Chondrocyte (in vitro differentiated cells): Measurements from ENCODE around the gene HOXA2. TPM values are rescaled to one million over a fixed set of nuclear protein-coding genes. Genes with fewer than 3 reads are reported as not detected.

ENCODE experiments used
- DNase-seq: peaks from one replicate; pipeline ENCODE4 v3.0.0; 2021; ENCODE audit warnings: mixed read lengths, low spot score
- H3K27ac Mint-ChIP-seq: one replicate; pipeline ENCODE4 v1.8.0; 2021; ENCODE audit warnings: mild to moderate bottlenecking, moderate library complexity, mixed read lengths; ENCODE audit not compliant: unreplicated experiment
- H3K27me3 Mint-ChIP-seq: 2 replicates; pipeline ENCODE4 v1.8.0; 2021; ENCODE audit warnings: low read depth, mixed read lengths
- H3K36me3 Mint-ChIP-seq: 2 replicates; pipeline ENCODE4 v1.8.0; 2021; ENCODE audit warnings: low read depth, mixed read lengths
- H3K4me1 Mint-ChIP-seq: 2 replicates; pipeline ENCODE4 v1.8.0; 2021; ENCODE audit warnings: low read depth, mild to moderate bottlenecking, mixed read lengths
- H3K4me3 Mint-ChIP-seq: one replicate; pipeline ENCODE4 v1.8.0; 2021; ENCODE audit warnings: mild to moderate bottlenecking, moderate library complexity, mixed read lengths; ENCODE audit not compliant: unreplicated experiment
- H3K9me3 Mint-ChIP-seq: 2 replicates; pipeline ENCODE4 v1.8.0; 2021; ENCODE audit warnings: low read depth, mixed read lengths
- CTCF ChIP-seq: fragments of 200-600 bp; sonication (generic); IDR thresholded peaks from 2 replicates; pipeline ENCODE4 v1.5.0; 2021; ENCODE audit warnings: antibody characterized with exemption, mild to moderate bottlenecking, moderate library complexity
- total RNA-seq: library from RNA; stranded (reverse); gene quantifications from 3 replicates; pipeline ENCODE4 v1.2.1, GENCODE V29; 2021

The HOXA2 gene
- total RNA-seq, 1 donor from 2014 or later, result 10.2 TPM

GRCh38 chr7:27130540-27131389 is 28.3 kb upstream of the HOXA2 start, which contains the start of gene HOXA4:
Gene HOXA4 (minus strand): TSS chr7:27130757. CDS start chr7:27130733, 24 bp downstream.
- Mint-ChIP-seq H3K36me3 (peaks cover 6% of the 10 kb centered on the region), H3K27ac (no peak within 1 kb of the TSS), H3K4me1 (no peaks in the 10 kb centered on the region), H3K9me3 (no peaks in the 10 kb centered on the region), H3K4me3 (peak within 1 kb of the TSS; percentile 56), H3K27me3 (peaks cover 85% of the 10 kb centered on the region)
- DNase-seq, result no peak
- no peak for TF ChIP-seq CTCF

GRCh38 chr7:27129729-27130539 is 27.5 kb upstream of the HOXA2 start:
- no peak overlapping the region for H3K4me3 Mint-ChIP-seq
- H3K27ac Mint-ChIP-seq, result no peak overlapping the region
- H3K36me3 Mint-ChIP-seq, result peaks cover 6% of the 10 kb centered on the region
- H3K4me1 Mint-ChIP-seq, result no peaks in the 10 kb centered on the region
- H3K9me3 Mint-ChIP-seq, result no peaks in the 10 kb centered on the region
- no peak for TF ChIP-seq CTCF
- no peak for DNase-seq
- peaks cover 85% of the 10 kb centered on the region for H3K27me3 Mint-ChIP-seq

- H3K9me3 Mint-ChIP-seq, result no peaks in the 10 kb centered on the region
- peaks cover 85% of the 10 kb centered on the region for H3K27me3 Mint-ChIP-seq
- peaks cover 6% of the 10 kb centered on the region for H3K4me1 Mint-ChIP-seq
- no peak overlapping the region for H3K27ac Mint-ChIP-seq
- no peak overlapping the region for H3K4me3 Mint-ChIP-seq
- no peak for DNase-seq
- H3K36me3 Mint-ChIP-seq, result peaks cover 9% of the 10 kb centered on the region
- no peak for TF ChIP-seq CTCF
Measured at GRCh38 chr7:27128776-27129728, 26.6 kb upstream of the HOXA2 start.

- Mint-ChIP-seq H3K36me3 (peaks cover 9% of the 10 kb centered on the region), H3K9me3 (no peaks in the 10 kb centered on the region), H3K27me3 (peaks cover 85% of the 10 kb centered on the region), H3K4me3 (no peak overlapping the region), H3K4me1 (peaks cover 9% of the 10 kb centered on the region), H3K27ac (no peak overlapping the region)
- DNase-seq, result no peak
- TF ChIP-seq CTCF, result no peak
Measured at GRCh38 chr7:27128034-27128433, 25.6 kb upstream of the HOXA2 start.
